Measurements from ENCODE around the gene BMPR1A. TPM values are rescaled to one million over a fixed set of nuclear protein-coding genes. Genes with fewer than 3 reads are reported as not detected.

BMPR1A gene
- total RNA-seq, 1 experiment from 2014 or later, result 42.6 TPM

- peaks cover 0 to 4% of the 10 kb centered on the region in 2 experiments; a peak in 1 of 4 replicates for H3K9me3 ChIP-seq (ENCODE audit: control insufficient read depth in 1 of 2, insufficient read depth in 1 of 2, low read depth in 1 of 2, low read length in 2 of 2)
- intact Hi-C loops (cut with micrococcal nuclease), result no loop called here
- H3K4me1 ChIP-seq (ENCODE audit: control insufficient read depth in 1 of 2, insufficient read depth in 2 of 2, low read length in 2 of 2), result peaks cover 31 to 55% of the 10 kb centered on the region in 2 experiments
- H3K9me2 ChIP-seq (ENCODE audit: insufficient read depth), result no peaks in the 10 kb centered on the region
- DNase-seq (ENCODE audit: low read depth, low spot score) (no peak), ATAC-seq (no peak)
- RAD21 ChIA-PET (ENCODE audit: low non-redundant PET in 1 of 2, low total read pairs in 2 of 2, uncharacterized antibody in 2 of 2, unreplicated experiment in 2 of 2), result no interaction called here
- no peaks in the 10 kb centered on the region for H3K27me3 ChIP-seq (ENCODE audit: insufficient read depth, low read length)
- peaks cover 6% of the 10 kb centered on the region; the same call in 1 of the 2 replicates for H3K79me2 ChIP-seq (ENCODE audit: insufficient read depth, low read length)
- no peak overlapping the region for H3K4me3 ChIP-seq (replicated peaks in 1 of 2; ENCODE audit: low read depth in 1 of 2, low read length in 2 of 2)
- H3K4me2 ChIP-seq (ENCODE audit: low read length), result peak overlapping the region; percentile 19
- POLR2A ChIA-PET, result interaction anchor here (1.0 to 1.8 kb wide), 3 partner anchors 11 to 15 kb away, joined by 4 to 6 read pairs (median 5); partner anchors contain the start of gene ADIRF
- H3K27ac ChIP-seq (ENCODE audit: low read depth, low read length), result no peak overlapping the region
- CTCF ChIA-PET, result interaction anchor here (0.6 to 1.8 kb wide), 2 partner anchors 12 to 271 kb away, joined by 4 to 5 read pairs; no protein-coding TSS in a partner anchor
- no peaks in the 10 kb centered on the region for H4K20me1 ChIP-seq (ENCODE audit: insufficient read depth)
- H3K9ac ChIP-seq (ENCODE audit: low read length), result no peak overlapping the region
- TF ChIP-seq YY1 (IDR thresholded peaks at IDR 0.05; ENCODE audit: extremely low read depth, insufficient replicate concordance, low read depth, low read length) (no peak), MAX (IDR thresholded peaks at IDR 0.05) (no peak), ATF3 (IDR thresholded peaks at IDR 0.05) (no peak), REST (IDR thresholded peaks at IDR 0.05; ENCODE audit: low read depth) (no peak), EZH2 (IDR thresholded peaks at IDR 0.05) (no peak), POLR2AphosphoS5 (IDR thresholded peaks at IDR 0.05; ENCODE audit: low read depth, low read length) (no peak), CTCF (IDR thresholded peaks at IDR 0.05 in 2 of 3, conservative IDR thresholded peaks at IDR 0.05 in 1 of 3; ENCODE audit: borderline replicate concordance in 1 of 3, insufficient read depth in 1 of 3, low read depth in 2 of 3, low read length in 2 of 3) (no peak), ZFX (IDR thresholded peaks at IDR 0.05) (no peak), POLR2A (IDR thresholded peaks at IDR 0.05; ENCODE audit: borderline replicate concordance, extremely low read depth, insufficient read depth, insufficient read length) (no peak), EZH2phosphoT487 (IDR thresholded peaks at IDR 0.05; ENCODE audit: borderline replicate concordance) (no peak), SIN3A (IDR thresholded peaks at IDR 0.05; ENCODE audit: low read depth) (no peak)
- no peaks in the 10 kb centered on the region for H3K36me3 ChIP-seq (ENCODE audit: control insufficient read depth in 1 of 2, insufficient read depth in 2 of 2, low read length in 2 of 2)
- no peak overlapping the region for H2AFZ ChIP-seq (ENCODE audit: low read depth, low read length, poor library complexity, severe bottlenecking)
- no TSS peak for BruUV-seq (replicated peaks)
Measured at GRCh38 chr10:86954681-86955500, 198.5 kb downstream of the BMPR1A start.
